ENCODE measurements around the gene SPPL3.

DNA sequence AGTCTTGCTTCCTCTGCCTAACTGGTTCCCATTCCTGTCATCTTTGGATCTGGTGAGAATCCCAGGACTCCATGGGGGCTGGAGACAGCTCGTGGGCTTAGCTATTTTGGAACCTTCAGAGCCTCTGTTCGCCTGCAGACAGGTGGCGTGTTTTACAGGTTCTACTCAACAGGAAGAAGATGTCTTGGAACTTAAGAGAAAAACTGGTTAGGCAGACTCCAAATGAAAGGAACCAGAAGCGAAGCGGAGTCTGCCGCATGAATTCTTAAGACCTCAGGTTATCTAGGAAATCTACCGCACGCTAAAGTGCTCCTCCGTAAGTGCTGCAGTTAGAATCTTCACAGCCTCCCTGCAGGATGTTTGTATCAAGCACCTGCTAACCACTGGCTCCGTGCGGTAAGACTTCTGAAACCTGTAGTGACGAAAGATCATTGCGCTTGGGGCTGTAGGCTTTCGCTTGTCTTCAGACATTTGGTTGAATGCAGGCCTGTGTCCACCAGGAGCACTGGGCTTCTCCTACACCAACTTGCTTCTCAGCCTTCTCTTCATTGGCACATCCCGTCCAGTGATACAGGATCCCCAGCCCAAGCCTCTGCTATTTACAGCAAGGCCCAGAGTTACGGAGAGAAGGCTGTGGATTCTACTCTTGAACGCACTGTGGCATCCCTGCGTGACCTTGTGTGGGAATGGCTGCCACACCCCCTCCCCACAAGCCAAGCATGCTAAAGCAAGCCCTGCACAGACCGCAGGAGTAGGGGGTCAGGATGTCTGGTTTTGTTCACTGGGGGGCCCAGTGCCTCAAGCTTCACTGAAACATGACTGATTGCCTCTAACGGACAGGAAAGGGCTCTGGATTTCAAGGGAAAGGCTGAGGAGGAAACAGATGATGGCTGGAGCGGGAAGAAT is 143.6 kb downstream of the SPPL3 start:
- TF ChIP-seq, protein P1, sequence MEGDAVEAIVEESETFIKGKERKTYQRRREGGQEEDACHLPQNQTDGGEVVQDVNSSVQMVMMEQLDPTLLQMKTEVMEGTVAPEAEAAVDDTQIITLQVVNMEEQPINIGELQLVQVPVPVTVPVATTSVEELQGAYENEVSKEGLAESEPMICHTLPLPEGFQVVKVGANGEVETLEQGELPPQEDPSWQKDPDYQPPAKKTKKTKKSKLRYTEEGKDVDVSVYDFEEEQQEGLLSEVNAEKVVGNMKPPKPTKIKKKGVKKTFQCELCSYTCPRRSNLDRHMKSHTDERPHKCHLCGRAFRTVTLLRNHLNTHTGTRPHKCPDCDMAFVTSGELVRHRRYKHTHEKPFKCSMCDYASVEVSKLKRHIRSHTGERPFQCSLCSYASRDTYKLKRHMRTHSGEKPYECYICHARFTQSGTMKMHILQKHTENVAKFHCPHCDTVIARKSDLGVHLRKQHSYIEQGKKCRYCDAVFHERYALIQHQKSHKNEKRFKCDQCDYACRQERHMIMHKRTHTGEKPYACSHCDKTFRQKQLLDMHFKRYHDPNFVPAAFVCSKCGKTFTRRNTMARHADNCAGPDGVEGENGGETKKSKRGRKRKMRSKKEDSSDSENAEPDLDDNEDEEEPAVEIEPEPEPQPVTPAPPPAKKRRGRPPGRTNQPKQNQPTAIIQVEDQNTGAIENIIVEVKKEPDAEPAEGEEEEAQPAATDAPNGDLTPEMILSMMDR (IDR thresholded peaks at IDR 0.05): no peak
- no peak for TF ChIP-seq ZFX (IDR thresholded peaks at IDR 0.05; ENCODE audit: borderline replicate concordance)

Data from 22Rv1 (cell line).